Epithelial cell of prostate (primary cell): Measurements from ENCODE around the gene CLPTM1L.

Source experiments
- DNase-seq: peaks from one replicate; pipeline ENCODE4 v3.0.0-alpha.2; 2011; ENCODE audit warnings: low read depth, low spot score
- H3K27ac ChIP-seq: fragments of 450-650 bp; 2 replicates; pipeline ENCODE4 v1.5.1; 2017; ENCODE audit warnings: mild to moderate bottlenecking

CLPTM1L gene, protein sequence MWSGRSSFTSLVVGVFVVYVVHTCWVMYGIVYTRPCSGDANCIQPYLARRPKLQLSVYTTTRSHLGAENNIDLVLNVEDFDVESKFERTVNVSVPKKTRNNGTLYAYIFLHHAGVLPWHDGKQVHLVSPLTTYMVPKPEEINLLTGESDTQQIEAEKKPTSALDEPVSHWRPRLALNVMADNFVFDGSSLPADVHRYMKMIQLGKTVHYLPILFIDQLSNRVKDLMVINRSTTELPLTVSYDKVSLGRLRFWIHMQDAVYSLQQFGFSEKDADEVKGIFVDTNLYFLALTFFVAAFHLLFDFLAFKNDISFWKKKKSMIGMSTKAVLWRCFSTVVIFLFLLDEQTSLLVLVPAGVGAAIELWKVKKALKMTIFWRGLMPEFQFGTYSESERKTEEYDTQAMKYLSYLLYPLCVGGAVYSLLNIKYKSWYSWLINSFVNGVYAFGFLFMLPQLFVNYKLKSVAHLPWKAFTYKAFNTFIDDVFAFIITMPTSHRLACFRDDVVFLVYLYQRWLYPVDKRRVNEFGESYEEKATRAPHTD

DNA sequence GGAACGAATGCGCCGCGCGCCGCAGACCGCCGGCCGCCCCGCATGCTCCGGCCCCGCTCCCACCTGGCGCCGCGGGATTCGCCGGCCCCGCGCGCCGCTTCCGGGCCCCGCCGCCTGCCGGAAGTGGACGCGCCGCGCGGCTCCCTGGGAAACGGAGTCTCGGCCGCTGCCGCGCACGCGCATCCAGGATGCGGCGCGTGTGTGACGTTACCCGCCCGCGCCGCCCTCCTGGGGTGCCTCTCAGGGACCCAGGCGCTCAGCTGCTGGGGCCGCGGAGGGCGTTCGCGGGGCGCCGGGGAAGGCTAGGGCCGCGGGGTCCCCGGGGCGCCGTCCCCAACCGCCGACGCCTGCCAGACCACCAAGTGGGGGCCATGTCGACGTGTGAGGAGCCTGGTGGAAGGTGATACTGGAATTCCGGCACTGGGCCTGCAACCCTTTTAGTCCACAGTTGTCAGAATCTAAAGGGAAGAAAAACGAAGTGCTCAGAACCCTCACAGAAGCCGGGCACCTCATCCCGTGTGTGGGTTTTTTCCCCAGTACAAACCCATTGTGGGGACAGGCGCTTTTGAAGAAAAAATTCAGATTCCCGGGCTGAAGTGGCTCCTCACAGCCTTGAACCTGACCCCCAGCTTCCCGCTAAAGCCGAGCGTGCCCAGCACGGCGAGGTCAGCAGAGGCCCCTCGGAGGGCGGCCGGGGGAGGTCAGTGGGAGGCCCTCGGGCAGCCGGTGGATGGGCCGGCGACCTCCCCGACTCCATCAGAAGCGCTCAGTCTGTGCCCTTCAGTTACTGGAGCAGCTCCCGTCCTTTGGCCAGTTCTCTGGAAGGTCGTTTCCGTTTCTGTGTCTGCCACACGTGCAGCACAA, at the start of gene CLPTM1L:
TSS of gene CLPTM1L (minus strand) at position 125 of the 864 bp plus-strand sequence. CDS start 258 bp downstream, outside the sequence.
- peak; percentile 43 for DNase-seq
- H3K27ac ChIP-seq = peak within 1 kb of the TSS; percentile 45

DNA sequence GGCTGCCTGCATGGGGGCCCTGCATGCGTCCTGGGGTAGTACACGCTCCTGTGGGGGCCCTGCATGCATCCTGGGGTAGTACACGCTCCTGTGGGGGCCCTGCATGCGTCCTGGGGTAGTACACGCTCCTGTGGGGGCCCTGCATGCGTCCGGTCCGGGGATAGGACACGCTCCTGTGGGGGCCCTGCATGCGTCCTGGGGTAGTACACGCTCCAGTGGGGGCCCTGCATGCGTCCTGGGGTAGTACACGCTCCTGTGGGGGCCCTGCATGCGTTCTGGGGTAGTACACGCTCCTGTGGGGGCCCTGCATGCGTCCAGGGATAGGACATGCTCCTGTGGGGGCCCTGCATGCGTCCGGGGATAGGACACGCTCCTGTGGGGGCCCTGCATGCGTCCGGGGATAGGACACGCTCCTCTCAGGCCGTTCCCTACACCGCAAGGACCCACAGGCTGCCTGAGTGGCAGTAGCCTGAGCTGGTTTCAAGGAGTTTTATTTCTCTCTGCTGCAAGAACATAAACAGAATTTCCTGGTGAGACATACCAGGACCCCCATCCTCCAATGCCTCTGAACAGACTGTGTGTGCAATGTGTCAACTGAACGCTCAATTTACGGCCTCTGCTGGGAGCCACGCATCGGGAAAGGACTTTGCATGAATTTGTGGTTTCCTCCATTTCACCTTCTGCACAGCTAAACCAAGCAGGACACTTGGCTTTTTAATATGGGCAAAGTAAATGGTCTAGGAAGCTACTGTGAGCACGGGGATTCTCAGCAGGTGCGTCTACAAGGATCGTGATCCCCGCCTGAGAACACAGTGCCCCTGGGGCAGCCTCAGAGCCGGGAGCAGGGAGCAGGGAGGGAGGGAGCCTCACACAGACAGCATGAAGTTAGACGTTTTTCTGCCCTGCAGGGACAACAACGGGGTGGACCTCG, 48.9 kb upstream of the CLPTM1L start:
- no peak for DNase-seq
- H3K27ac ChIP-seq = no peak overlapping the region

GRCh38 chr5:1392801-1393565, 48.1 kb upstream of the CLPTM1L start:
- no peak for DNase-seq
- H3K27ac ChIP-seq = no peak overlapping the region

DNA sequence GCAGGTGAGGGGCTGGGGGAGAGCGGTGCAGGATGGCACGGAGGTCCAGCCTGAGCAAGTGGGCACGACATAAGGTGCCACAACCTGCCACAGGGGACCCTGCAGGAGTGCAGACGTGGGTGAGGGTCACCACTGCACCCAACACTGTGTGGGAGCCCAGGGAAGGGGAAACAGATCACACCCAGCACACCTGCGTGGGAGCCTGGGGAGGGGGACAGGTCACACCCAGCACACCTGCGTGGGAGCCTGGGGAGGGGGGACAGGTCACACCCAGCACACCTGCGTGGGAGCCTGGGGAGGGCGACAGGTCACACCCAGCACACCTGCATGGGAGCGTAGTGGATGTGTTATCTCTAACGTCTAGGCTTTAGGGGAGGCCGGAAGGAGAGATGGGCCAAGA, 47.4 kb upstream of the CLPTM1L start:
- no peak overlapping the region for H3K27ac ChIP-seq
- no peak for DNase-seq

GRCh38 chr5:1391691-1392090, 46.8 kb upstream of the CLPTM1L start:
- DNase-seq = no peak
- no peak overlapping the region for H3K27ac ChIP-seq

DNA sequence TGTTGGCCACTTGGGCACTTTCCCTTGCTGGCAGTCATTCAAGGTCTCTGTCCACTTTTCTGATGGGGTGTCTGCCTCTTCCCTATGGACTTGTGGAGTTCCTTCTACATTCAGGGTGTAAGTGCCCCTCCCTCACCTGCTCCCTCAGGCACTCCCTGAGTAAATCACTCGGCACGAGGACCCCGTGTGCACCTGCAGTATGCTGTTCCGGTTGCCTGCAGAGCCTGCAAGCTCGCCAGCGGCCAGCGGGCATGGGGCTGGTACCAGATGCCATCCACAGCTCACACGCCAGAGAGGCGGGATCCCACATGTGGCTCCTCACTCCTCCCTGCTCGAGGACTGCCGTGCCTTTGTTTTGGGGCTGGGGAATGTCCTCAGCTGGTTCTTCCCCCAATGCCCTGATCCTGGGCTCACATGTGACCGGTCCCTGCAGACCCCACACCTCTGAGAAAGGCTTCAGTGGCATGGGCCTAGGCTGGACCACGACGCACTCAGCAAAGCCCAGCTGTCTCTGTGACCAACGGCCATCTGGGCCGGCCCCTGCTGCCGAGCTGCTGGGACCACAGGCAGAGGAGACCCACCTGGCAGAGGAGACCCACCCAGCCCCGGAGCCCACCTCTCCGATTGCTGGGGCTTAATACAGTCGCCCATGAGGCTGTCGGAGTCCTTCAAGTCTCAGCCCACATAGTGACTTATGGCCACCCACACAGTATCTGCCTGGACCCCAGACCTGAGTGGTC, 46.1 kb upstream of the CLPTM1L start:
- no peak for DNase-seq

GRCh38 chr5:1390333-1390732, 45.4 kb upstream of the CLPTM1L start:
- no peak for DNase-seq
- no peak overlapping the region for H3K27ac ChIP-seq

More for the DNA sequence above, 46.1 kb upstream of the CLPTM1L start:
- no peak overlapping the region for H3K27ac ChIP-seq

GRCh38 chr5:1388383-1388967, 43.6 kb upstream of the CLPTM1L start:
- DNase-seq = no peak

DNA sequence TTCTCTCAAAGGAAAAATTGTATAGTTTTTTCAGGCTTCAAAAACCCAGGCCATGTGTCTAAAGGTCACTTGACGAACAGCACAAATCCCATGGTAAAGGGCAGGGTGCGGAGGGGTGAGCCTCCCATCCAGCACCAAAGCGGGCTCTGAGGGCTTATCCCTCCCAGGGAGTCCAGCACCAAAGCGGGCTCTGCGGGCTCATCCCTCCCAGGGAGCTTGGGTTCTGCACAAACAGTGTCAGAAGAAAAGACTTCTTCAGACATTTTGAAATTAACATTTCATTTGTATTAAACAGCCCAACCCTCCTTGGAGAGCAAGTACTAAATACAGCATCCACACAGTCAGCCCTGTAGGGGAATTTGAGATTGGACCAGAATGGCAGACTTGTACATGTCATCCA, 43.0 kb upstream of the CLPTM1L start:
- no peak overlapping the region for H3K27ac ChIP-seq
- no peak for DNase-seq

More at GRCh38 chr5:1388383-1388967, 43.6 kb upstream of the CLPTM1L start:
- H3K27ac ChIP-seq = no peak overlapping the region

DNA sequence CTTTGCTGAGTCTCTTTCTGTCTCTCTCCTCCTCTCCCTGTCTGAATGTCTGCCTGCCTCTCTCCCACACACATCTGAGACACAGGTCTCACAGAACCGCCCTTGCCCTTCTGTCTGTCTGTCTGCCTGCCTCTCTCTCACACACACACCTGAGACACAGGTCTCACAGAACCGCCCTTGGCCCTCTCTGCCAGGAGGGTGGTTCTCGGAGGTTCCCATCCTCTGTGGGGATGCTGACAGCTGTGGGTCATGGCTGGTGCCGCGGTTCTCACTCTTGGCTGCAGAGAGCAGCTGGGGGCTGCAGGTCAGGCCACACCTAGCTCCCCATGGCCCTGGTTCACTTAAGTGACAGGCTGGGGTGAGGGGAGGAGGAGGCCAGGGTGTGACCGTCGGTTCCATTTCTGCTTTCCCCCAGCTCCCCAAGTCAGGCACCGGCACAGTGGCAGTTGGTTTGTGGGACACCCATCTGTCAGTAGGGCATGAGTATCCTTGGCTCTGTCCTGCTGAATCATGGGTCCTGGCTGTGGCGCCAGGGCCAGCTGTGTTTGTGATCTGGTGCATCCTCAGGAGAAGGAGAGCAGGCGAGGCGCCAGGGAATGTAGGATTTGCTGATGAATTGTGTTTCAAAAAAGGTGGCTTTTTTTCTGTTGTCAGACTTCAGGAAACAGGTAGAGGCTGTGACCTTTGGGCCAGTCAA, 42.3 kb upstream of the CLPTM1L start:
- DNase-seq = no peak
- no peak overlapping the region for H3K27ac ChIP-seq

DNA sequence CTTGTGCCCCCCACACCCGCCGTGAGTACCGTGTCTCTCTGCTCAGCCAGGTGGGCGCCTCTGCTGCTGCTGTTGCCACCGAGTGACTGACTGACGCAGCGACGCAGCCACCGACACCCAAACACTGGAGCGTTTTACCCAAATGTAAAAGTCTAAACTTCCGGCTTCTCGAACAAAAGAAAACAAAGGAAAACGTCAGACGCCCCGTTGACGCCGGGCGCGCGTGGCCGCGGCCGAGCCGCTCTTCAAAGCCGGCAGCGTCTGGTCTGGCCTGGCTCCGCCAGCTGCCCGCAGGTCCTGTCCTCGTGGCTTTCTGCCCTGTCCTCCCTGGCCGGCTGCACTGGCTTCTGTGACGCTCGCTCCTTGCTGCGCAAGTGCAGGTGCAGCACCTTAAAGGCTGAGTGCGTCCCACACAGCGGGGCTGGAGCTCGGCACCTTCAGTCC, 41.4 kb upstream of the CLPTM1L start:
- no peak for DNase-seq

DNA sequence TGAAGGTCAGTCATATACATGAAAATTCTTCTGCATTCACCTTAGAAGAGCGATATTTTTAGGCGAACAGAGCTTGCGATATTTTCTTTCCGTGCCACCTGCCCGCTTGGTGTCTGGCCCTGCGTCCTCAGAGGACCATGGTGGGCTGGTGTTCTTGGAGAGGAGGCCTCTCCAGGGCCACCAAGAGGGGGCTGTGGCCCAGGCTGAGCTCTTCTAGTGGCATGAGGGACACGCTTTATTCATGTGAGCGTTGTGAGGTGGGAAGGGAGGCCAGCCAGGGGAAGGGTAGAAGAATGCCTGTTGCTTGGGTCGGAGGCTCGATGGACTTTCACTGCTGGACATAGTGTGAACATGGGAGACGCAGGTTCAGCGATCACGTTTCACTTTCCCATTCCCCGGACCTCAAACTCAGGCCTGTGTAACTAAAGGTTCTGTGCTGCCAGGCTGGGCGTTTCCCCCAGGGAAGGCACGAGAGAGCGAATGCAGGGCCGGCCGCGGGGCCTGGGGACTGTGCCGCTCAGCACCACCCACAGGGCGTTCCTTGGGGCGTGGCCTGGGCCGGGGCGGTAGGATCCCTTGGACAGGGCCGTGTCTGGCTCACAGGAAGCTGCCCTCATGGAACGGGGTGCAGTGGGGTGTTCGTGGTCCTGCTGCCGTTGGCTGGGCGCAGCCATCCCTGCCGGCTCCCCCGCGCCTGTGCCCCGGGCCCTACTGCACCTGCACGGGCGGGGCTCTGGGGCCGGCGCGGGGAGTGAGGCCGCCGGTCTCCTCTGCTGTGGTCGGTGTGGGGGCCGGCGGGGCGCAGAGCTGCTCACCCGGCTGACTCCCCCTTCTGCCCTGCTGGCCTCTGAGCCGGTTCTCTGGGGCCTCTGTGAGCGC, 40.7 kb upstream of the CLPTM1L start:
- DNase-seq = no peak
- no peak overlapping the region for H3K27ac ChIP-seq

More for the DNA sequence above, 41.4 kb upstream of the CLPTM1L start:
- H3K27ac ChIP-seq = no peak overlapping the region

GRCh38 chr5:1384521-1384920, 39.6 kb upstream of the CLPTM1L start:
- H3K27ac ChIP-seq = no peak overlapping the region
- DNase-seq = no peak

DNA sequence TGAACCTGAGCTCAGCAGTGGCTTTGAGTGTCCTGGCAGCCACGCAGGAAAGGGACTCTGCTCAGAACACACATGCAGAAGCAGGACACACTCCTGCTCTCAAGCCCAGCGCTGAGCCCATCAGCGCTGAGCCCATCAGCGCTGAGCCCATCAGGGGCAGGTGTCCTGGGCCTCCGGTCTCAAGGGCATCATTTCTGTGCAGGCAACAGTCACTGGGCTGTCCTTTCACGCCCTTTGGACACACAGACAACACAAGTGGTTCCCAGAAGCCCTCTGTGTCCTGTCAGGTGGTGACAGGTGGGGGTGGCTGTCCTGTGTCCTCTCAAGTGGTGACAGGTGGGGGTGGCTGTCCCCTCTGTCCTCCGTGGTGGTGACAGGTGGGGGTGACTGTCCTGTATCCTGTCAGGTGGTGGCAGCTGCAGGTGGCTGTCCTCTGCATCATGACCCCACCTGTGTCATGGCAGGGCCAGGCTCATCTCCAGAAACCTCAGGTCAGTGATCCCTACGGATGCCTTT, 39.0 kb upstream of the CLPTM1L start:
- no peak overlapping the region for H3K27ac ChIP-seq
- DNase-seq = no peak

GRCh38 chr5:1383344-1383743, 38.4 kb upstream of the CLPTM1L start:
- no peak overlapping the region for H3K27ac ChIP-seq
- no peak for DNase-seq

- H3K27ac ChIP-seq = no peak overlapping the region
- no peak for DNase-seq
Measured at GRCh38 chr5:1382248-1382700, 37.4 kb upstream of the CLPTM1L start.
